Fibroblast of skin of scalp (primary cell): Measurements from ENCODE around the gene NPHS1. TPM values are rescaled to one million over a fixed set of nuclear protein-coding genes. Genes with fewer than 3 reads are reported as not detected.
"Not testable (repeated sequence)": the region's sequence is repeated elsewhere in the genome, so short reads cannot be mapped to it uniquely, and the experiment has no call there.

Source experiments
- DNase-seq: peaks from one replicate; pipeline ENCODE4 v3.0.0-alpha.2; 2013
- polyA plus RNA-seq, 2 experiments: library from polyadenylated mRNA; unstranded; fragments of 120-200 nt; gene quantifications; one replicate each; pipeline ENCODE4 v1.2.1, GENCODE V29; 2013; ENCODE audit not compliant: insufficient read length in 2 of 2

NPHS1 gene
- not detected for polyA plus RNA-seq (2013, experiment 1 of 2; ENCODE audit: insufficient read length)
- 0.83 TPM for polyA plus RNA-seq (2013, experiment 2 of 2; ENCODE audit: insufficient read length)

DNA sequence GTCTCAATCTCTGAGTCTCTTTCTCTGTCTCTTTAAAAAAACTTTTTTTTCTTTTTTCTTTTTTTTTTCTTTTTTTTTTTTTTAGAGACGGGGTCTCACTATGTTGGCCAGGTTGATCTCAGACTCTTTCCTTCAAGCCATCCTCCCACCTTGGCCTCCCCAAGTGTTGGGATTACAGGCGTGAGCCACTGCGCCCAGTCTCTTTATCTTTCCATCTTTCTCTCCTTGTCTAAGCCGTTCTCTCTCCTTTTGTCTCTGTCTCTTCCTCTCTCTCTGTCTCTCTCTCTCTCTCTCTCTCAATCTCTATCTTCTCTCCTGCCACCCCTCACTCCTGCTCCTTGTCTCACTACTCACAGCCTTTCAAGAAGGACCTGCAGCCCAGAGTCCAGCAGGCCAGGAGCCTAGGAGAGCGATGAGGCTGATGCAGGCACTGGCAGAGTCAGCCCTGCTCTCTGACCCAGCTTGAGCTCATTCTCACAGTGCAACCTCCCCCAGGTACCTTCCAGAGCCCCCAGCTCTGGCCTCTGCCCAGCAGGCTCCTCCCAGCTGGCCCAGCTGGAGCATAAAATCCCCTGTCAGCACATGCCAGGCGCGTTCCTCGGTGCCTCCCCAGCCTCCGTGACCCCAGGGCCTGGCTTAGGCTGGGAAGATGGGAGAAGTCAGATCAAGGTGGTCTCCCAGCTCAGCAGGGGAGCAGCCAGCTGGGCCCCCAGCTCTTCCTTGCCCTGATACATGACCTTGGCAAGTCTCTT is at the start of gene NPHS1:
TSS of gene NPHS1 (minus strand) at position 476 of the 752 bp plus-strand sequence. CDS start 667 bp downstream, outside the sequence.
- no peak for DNase-seq

DNA sequence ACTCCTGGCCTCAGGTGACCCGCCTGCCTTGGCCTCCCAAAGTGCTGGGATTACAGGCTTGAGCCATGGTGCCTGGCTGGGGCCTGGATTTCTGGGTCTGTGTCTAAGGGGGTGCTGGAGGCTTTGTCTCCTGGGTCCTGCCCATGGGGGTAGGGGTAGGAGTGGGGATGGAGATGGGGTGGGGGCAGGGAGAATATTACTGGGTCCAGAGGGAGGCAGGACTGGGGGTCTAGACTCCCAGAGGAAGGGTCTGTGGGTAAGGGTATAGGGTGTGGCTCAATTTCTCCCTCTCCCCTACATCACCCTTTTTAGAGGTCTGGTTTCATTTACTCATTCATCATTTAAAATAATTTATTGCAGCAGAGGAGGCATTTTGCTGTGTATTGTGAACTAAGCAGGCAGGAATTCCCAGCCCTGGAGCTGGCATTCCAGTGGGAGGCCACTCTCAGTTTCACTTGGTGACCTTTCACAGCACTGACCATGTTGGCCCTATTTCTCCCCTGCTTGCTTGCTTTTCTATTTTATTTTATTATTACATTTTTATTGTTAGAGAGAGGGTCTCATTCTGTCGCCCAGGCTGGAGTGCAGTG is 48.8 kb upstream of the NPHS1 start:
- DNase-seq = peak; percentile 69

GRCh38 chr19:35899547-35900214 is 47.4 kb upstream of the NPHS1 start:
- DNase-seq = peak; percentile 75

DNA sequence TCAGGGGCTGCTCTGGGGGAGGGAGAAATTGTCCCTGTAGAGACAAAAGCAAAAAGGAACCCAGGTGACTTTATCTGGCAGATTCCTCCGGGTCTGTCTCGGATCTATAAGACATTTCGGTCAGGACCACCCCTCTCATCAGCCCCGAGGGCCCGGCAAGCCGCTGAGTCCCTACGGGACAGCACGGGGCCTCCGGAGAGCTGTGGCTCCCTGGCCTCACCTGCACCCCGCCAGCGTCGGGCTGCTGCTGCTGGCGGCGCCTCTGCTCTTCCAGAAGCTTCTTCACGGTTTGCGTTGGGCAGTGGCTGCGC is 46.1 kb upstream of the NPHS1 start:
- DNase-seq = no peak

DNA sequence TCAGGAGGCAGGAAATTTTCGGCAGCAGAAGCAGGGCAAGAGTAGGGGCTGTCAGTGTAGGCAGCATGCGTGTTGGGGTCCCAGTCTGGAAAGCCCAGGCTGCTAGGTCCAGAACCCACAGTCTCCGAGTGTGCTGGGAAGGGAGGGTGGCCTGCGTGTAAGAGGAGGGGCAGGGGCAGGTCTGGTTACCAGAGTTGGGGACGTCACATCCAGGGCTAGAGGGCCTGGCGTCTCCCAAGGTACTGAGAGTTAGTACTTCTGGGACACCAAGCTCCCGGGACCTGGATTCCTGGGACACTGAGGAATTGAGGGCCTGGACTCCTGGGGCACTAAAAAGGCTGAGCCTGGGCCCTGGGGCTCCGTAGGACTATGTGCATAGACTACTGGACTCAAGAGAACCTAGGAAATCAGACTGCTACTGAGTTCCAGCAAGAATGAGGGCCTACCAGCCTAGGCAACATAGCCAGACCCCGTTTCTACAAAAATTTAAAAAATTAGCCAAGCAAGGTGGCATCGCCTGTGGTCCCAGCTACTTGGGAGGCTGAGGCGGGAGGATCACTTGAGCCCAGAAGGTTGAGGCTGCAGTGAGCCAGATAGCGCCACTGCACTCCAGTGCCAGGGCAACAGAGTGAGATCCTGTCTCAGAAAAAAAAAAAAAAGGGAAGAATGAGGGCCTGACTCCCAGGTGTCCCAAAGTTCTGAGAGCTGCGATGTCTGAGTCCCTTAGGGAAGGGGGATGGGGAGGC is 45.6 kb upstream of the NPHS1 start:
- no peak for DNase-seq

GRCh38 chr19:35896643-35897040 is 44.3 kb upstream of the NPHS1 start:
- no peak for DNase-seq

DNA sequence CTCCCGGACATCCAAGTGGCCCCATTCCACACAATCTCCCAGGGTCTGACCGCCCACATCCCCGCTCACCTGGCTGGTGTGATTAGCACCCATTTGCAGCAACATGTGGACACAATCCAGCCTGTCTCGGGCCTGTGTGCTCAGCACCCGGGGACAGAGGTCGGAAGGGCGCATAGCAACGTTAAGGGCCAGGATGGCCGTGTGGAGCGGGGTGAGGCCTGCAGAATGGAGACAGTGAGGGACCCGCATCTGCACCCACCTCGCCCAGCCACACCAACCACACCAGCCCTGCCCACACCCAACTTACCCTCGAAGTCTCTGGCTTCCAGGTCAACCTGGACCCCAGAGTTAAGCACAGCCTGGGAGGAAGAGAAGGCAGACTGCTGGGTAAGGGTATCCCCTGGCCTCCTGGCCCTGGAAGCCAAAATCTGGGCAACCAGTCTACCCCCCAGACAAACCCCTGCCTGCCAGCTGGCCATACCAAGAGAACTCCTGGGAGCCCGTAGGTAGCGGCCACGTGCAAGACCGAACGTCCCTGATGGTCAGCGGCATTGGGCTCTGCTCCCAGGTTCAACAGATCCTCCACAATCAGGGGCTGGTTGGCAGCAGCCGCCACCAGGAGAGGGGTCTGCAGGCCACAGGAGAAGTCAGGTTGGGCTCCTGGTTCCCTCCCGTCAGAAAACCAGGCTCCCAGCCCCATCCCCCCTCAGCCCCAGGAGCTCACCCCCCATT is 43.8 kb upstream of the NPHS1 start:
- DNase-seq = no peak

- DNase-seq = no peak
Measured at GRCh38 chr19:35894342-35894741, 42.0 kb upstream of the NPHS1 start.

DNA sequence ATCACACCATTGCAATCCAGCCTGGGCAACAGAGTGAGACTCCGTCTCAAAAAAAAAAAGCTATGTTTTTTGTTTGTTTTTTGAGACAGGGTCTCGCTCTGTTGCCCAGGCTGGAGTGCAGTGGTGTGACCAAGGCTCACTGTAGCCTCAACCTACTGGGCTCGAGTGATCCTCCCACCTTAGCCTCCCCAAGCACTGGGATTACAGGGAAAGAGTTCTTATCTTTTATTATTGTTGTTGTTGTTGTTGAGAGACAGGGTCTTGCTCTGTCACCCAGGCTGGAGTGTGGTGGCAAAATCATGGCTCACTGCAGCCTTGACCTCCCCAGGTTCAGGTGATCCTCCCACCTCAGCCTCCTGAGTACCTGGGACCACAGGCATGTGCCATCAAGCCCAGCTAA is 39.5 kb upstream of the NPHS1 start:
- not testable (repeated sequence) for DNase-seq

DNA sequence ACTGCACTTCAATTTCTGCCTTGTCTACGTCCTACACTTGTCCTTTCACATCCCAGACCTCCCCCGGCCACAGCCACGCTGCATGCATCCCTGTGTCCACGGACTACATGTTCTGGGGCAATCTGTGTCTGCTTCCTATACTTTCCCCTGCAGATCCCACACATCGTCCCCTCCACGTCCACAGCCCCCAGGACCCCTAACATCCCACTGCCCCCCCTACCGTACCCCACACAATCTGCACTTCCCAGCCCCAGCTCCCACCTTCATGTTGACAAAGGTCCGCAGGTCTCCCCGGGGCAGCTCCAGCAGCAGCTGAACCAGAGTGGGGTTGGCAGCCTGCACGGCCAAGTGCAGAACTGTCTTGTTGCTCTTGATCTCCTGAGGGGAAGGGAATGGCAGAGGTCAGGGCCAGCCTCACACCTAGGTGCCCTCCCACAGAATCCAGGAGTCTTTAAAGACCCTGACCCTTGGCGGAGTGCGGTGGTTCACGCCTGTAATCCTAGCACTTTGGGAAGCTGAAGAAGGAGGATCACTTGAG is 37.9 kb upstream of the NPHS1 start:
- DNase-seq = no peak

GRCh38 chr19:35889370-35890112 is 37.2 kb upstream of the NPHS1 start:
- no peak for DNase-seq

GRCh38 chr19:35888398-35888797 is 36.1 kb upstream of the NPHS1 start:
- DNase-seq = no peak

DNA sequence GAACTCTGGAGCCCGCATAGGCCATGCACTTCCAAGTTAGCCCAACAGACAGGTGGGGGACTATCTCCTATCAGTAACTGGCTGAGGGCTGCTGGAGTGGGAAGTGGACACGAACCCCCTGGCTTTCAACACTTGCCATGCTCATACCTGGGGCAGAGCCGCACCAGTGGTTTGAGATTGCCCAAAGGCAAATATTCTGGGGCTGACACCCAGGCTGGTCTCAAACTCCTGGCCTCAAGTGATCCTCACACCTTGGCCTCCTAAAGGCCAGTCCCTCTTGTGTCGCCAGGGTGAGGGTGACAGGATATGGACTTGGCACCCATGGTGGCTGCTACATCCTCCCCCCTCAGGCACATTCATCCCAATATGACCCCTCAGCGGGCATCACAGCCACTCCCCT is 34.9 kb upstream of the NPHS1 start:
- no peak for DNase-seq

- DNase-seq = no peak
Measured at GRCh38 chr19:35885904-35886303, 33.6 kb upstream of the NPHS1 start.

GRCh38 chr19:35885225-35885738 is 33.0 kb upstream of the NPHS1 start:
- DNase-seq = no peak

DNA sequence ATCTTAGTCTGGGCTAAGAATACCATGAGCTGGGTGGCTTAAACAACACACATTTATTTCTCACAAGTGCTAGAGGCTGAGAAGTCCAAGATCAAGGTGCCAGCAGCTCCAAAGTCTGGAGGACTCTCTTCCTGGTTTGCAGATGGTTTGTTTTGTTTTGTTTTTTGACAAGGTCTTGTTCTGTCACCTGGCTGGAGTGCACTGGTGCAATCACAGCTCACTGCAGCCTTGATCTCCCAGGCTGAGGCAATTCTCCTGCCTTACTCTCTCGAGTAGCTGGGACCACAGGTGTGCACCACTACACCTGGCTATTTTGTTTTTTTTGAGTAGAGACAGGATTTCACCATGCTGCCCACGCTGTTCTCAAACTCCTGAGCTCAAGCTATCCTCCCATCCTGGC is 31.6 kb upstream of the NPHS1 start:
- DNase-seq = no peak

- peak; percentile 84 for DNase-seq
Measured at GRCh38 chr19:35882114-35882832, 30.0 kb upstream of the NPHS1 start.

- DNase-seq = peak; percentile 87
Measured at GRCh38 chr19:35879770-35880317, 27.5 kb upstream of the NPHS1 start.

GRCh38 chr19:35879068-35879467 is 26.8 kb upstream of the NPHS1 start:
- DNase-seq = no peak

DNA sequence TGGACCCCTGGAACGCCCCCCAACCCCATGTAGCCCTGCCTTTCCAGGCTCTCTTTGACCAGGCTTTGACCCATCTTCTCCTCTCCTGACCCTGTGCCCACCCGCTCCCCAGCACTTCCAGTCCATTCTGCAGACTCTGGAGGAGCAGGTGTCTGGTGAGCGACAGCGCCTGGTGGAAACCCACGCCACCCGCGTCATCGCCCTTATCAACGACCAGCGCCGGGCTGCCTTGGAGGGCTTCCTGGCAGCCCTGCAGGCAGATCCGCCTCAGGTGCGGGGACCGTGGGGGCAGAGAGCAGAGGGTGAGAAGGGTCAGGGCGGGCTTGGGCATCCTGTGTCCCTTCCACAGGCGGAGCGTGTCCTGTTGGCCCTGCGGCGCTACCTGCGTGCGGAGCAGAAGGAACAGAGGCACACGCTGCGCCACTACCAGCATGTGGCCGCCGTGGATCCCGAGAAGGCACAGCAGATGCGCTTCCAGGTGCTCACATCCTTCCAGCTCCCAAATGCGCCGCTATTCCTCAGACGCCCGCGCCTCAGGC is 22.2 kb upstream of the NPHS1 start:
- DNase-seq = no peak
